K562 (cell line): ENCODE results near the gene DCAF5. TPM values are rescaled to one million over a fixed set of nuclear protein-coding genes. Genes with fewer than 3 reads are reported as not detected.

Source experiments
- ATAC-seq: fragments of 200-7000 bp; cut with Tn5 transposase; 3 replicates; pipeline ENCODE4 v1.9.1; 2020; ENCODE audit warnings: moderate library complexity
- BruUV-seq: library from RNA; stranded (reverse); fragments of 400-500 nt; replicated peaks from 2 replicates; lab custom pipeline; 2021; lab: Mats Ljungman, UMichigan
- CTCF ChIA-PET: fragments of 300-600 bp; formaldehyde crosslinking; extraction: SDS; loops from one replicate; lab custom pipeline; 2021; ENCODE audit warnings: low intra/inter-chr PET ratio; lab: Yijun Ruan, JAX
- POLR2A ChIA-PET: fragments of 300-600, 350-650 bp; sonication (Branson Sonifier 250); formaldehyde crosslinking; extraction: SDS; loops from one replicate; lab custom pipeline; 2021; ENCODE audit warnings: antibody characterized with exemption, inconsistent platforms; lab: Yijun Ruan, JAX
- DNase-seq, 4 experiments: peaks; one replicate each; pipeline versions ENCODE4 v3.0.0 to v3.0.0-alpha.2; 2011 to 2018; ENCODE audit warnings: low spot score in 3 of 4, mixed read lengths in 3 of 4; ENCODE audit errors: extremely low read depth in 1 of 4
- FAIRE-seq: peaks from 2 replicates; lab custom pipeline; 2011; peaks lifted over from hg19 to GRCh38; lab: Jason Lieb, UNC
- H2AFZ ChIP-seq: 2 replicates; pipeline ENCODE4 v1.6.0; 2011; ENCODE audit warnings: low read depth, low read length, control low read depth, inconsistent platforms
- H3K27ac ChIP-seq: fragments of 200-600 bp; 3 replicates; pipeline ENCODE4 v1.8.0; 2011; ENCODE audit warnings: low read depth, mild to moderate bottlenecking, control low read depth, inconsistent platforms, low read length, moderate library complexity, mixed read lengths; ENCODE audit errors: extremely low read depth
- H3K27me3 ChIP-seq, 2 experiments: fragments of 300-600 bp in 1 of 2; 2 replicates in 1 of 2; 3 replicates in 1 of 2; pipeline versions ENCODE4 v1.6.0 to v1.8.0; 2011; ENCODE audit warnings: inconsistent platforms in 2 of 2, low read length in 2 of 2, mild to moderate bottlenecking in 1 of 2, mixed read lengths in 1 of 2, moderate library complexity in 1 of 2; ENCODE audit not compliant: control insufficient read depth in 2 of 2, insufficient read depth in 2 of 2
- H3K36me3 ChIP-seq: fragments of 300-600 bp; 3 replicates; pipeline ENCODE4 v1.8.0; 2011; ENCODE audit warnings: mild to moderate bottlenecking, low read length, inconsistent platforms; ENCODE audit not compliant: control insufficient read depth, insufficient read depth
- H3K4me1 ChIP-seq, 2 experiments: fragments of 200-600 bp in 1 of 2; replicated peaks in 1 of 2; 2 replicates in 1 of 2; 3 replicates in 1 of 2; pipeline versions ENCODE4 v1.5.1 to v1.8.0; 2011; ENCODE audit warnings: inconsistent platforms in 2 of 2, low read length in 2 of 2, mild to moderate bottlenecking in 1 of 2, mixed read lengths in 1 of 2, moderate library complexity in 1 of 2; ENCODE audit not compliant: control insufficient read depth in 2 of 2, insufficient read depth in 2 of 2
- H3K4me2 ChIP-seq: 2 replicates; pipeline ENCODE4 v1.6.1; 2011; ENCODE audit warnings: low read length, control low read depth, inconsistent platforms, mixed read lengths; ENCODE audit not compliant: insufficient read depth
- H3K4me3 ChIP-seq: fragments of 200-600 bp; sonication (generic), shearing (Covaris generic); 2 replicates; pipeline ENCODE4 v1.5.1; 2016; ENCODE audit warnings: control low read depth, inconsistent platforms
- H3K79me2 ChIP-seq: fragments of 200-600 bp; 3 replicates; pipeline ENCODE4 v1.8.0; 2011; ENCODE audit warnings: low read length, inconsistent platforms; ENCODE audit not compliant: control insufficient read depth, insufficient read depth
- H3K9ac ChIP-seq, 2 experiments: 2 replicates each; pipeline versions ENCODE4 v1.6.0 to v1.6.1; 2011; ENCODE audit warnings: low read depth in 2 of 2, low read length in 2 of 2, control low read depth in 1 of 2, inconsistent platforms in 1 of 2, mild to moderate bottlenecking in 1 of 2, mixed read lengths in 1 of 2; ENCODE audit not compliant: insufficient read depth in 1 of 2
- H3K9me1 ChIP-seq: one replicate; pipeline ENCODE4 v1.6.0; 2011; ENCODE audit warnings: inconsistent platforms, mild to moderate bottlenecking, low read length, moderate library complexity; ENCODE audit not compliant: control insufficient read depth, insufficient read depth
- H3K9me3 ChIP-seq: replicated peaks from 2 replicates; pipeline ENCODE4 v1.5.1; 2011; ENCODE audit warnings: low read depth, low read length, inconsistent platforms; ENCODE audit not compliant: control insufficient read depth, insufficient read depth
- H4K20me1 ChIP-seq: replicated peaks from 2 replicates; pipeline ENCODE4 v1.6.1; 2011; ENCODE audit warnings: low read length, inconsistent platforms, mixed read lengths; ENCODE audit not compliant: control insufficient read depth, insufficient read depth
- HMG20B ChIP-seq: fragments of 250-450 bp; sonication (Bioruptor Pico); IDR thresholded peaks from 2 replicates; pipeline ENCODE4 v1.5.0; 2021; ENCODE audit warnings: mild to moderate bottlenecking
- HMGN3 ChIP-seq: IDR thresholded peaks from 2 replicates; pipeline ENCODE4 v1.6.1; 2011; ENCODE audit warnings: borderline replicate concordance, low read depth, mild to moderate bottlenecking, mixed read lengths, low read length; ENCODE audit not compliant: insufficient read length; ENCODE audit errors: extremely low read depth
- IRF2 ChIP-seq: sonication (generic); formaldehyde crosslinking; IDR thresholded peaks from 2 replicates; pipeline ENCODE4 v1.8.1; 2022; ENCODE audit warnings: mild to moderate bottlenecking, missing genetic modification reagents
- NR1H2 ChIP-seq: sonication (generic); formaldehyde crosslinking; IDR thresholded peaks from 2 replicates; pipeline ENCODE4 v1.4.0; 2020; ENCODE audit warnings: mild to moderate bottlenecking, missing genetic modification reagents
- POLR2G ChIP-seq: fragments of 200-400 bp; formaldehyde crosslinking; IDR thresholded peaks from 2 replicates; pipeline ENCODE4 v1.6.1; 2017; ENCODE audit warnings: low read depth, mild to moderate bottlenecking, antibody characterized with exemption, low read length, moderate library complexity
- PYGO2 ChIP-seq: fragments of 450-650 bp; IDR thresholded peaks from 2 replicates; pipeline ENCODE4 v1.6.1; 2016; ENCODE audit warnings: mild to moderate bottlenecking, missing genetic modification characterization, moderate library complexity, missing compliant biosample characterization
- SMAD3 ChIP-seq: fragments of 450-650 bp; formaldehyde crosslinking; conservative IDR thresholded peaks from 2 replicates; pipeline ENCODE4 v1.4.0; 2020; ENCODE audit warnings: mild to moderate bottlenecking
- SMARCA4 ChIP-seq: fragments of 450-650 bp; IDR thresholded peaks from 2 replicates; pipeline ENCODE4 v1.6.1; 2016
- TAF15 ChIP-seq: fragments of 200-400 bp; formaldehyde crosslinking; IDR thresholded peaks from 2 replicates; pipeline ENCODE4 v1.6.1; 2017; ENCODE audit warnings: mild to moderate bottlenecking, low read depth, low read length, moderate library complexity
- TEAD4 ChIP-seq, 2 experiments: sonication (generic) in 1 of 2; formaldehyde crosslinking in 1 of 2; IDR thresholded peaks; 2 replicates each; pipeline versions ENCODE4 v1.6.1 to v1.8.0; 2012 to 2022; ENCODE audit warnings: borderline replicate concordance in 1 of 2, inconsistent platforms in 1 of 2, low read length in 1 of 2, mild to moderate bottlenecking in 1 of 2, missing genetic modification reagents in 1 of 2
- ZBTB49 ChIP-seq: sonication (generic); formaldehyde crosslinking; IDR thresholded peaks from 2 replicates; pipeline ENCODE4 v1.8.0; 2022; ENCODE audit warnings: missing genetic modification reagents, mild to moderate bottlenecking, borderline replicate concordance
- ZC3H8 ChIP-seq: fragments of 450-650 bp; IDR thresholded peaks from 2 replicates; pipeline ENCODE4 v1.6.1; 2017
- ZKSCAN8 ChIP-seq: fragments of 200-800 bp; sonication (Bioruptor generic); IDR thresholded peaks from 2 replicates; pipeline ENCODE4 v1.6.1; 2016; ENCODE audit warnings: missing genetic modification characterization, missing compliant biosample characterization
- ZNF12 ChIP-seq: sonication (generic); formaldehyde crosslinking; IDR thresholded peaks from 2 replicates; pipeline ENCODE4 v1.4.0; 2020; ENCODE audit warnings: mild to moderate bottlenecking, missing genetic modification reagents
- ZNF239 ChIP-seq: fragments of 250-450 bp; sonication (Bioruptor Pico); IDR thresholded peaks from 2 replicates; pipeline ENCODE4 v1.4.0; 2020; ENCODE audit warnings: mild to moderate bottlenecking
- ZNF512 ChIP-seq: IDR thresholded peaks from 2 replicates; pipeline ENCODE4 v1.6.1; 2016; ENCODE audit warnings: missing genetic modification characterization, missing compliant biosample characterization
- WGBS: fragments of 100-300 bp; shearing (Covaris generic); methylation state at CpG from one replicate; pipeline ENCODE4 v1.1.6; 2016; ENCODE audit warnings: low coverage, mixed read lengths; ENCODE audit not compliant: insufficient coverage; ENCODE audit errors: missing lambda C conversion rate; 5-methylcytosine and 5-hydroxymethylcytosine counted together
- in situ Hi-C: fragments of 300-500 bp; cut with MboI; formaldehyde crosslinking; loops from 4 replicates; pipeline ENCODE4 v1.15.0; 2018; ENCODE audit warnings: inconsistent platforms, mixed read lengths
- intact Hi-C: fragments of 100-400 bp; cut with micrococcal nuclease; formaldehyde crosslinking; loops from 2 replicates; pipeline ENCODE4 v1.14.2; 2022
- polyA plus RNA-seq, 8 experiments: library from polyadenylated mRNA; depleted of rRNA in 4 of 8; stranded (reverse) in 5 of 8; unstranded in 3 of 8; fragments of >200 nt; fragmentation: Nextera tagmentation in 2 of 8; fragmentation: Illumina TruSeq in 1 of 8; extraction: Ambion mirVana in 2 of 8; extraction: Trizol in 1 of 8; gene quantifications; 2 replicates each; pipeline versions ENCODE4 v1.2.1 to v1.2.3, GENCODE V29; 2011 to 2014; ENCODE audit warnings: inconsistent platforms in 1 of 8, missing spikeins in 1 of 8
- total RNA-seq, 7 experiments: library from RNA; depleted of rRNA in 6 of 7; stranded (reverse); fragments of >200 nt in 6 of 7; fragmentation: Illumina TruSeq in 2 of 7; extraction: Trizol in 2 of 7; gene quantifications; 2 replicates each; pipeline versions ENCODE4 v1.2.1 to v1.2.3, GENCODE V29; 2011 to 2021; ENCODE audit warnings: low replicate concordance in 1 of 7

Gene DCAF5
- total and polyA plus RNA-seq, 9 of the 15 experiments (the other 6 are each of a cell fraction or from before 2014, with no cell fraction given), result 5.6 to 24.1 (median 12.7) TPM

- TF ChIP-seq HMG20B (no peak), TEAD4 (IDR thresholded peaks at IDR 0.05; ENCODE audit: low read length) (no peak), TEAD4 (CRISPR knock-in tag; IDR thresholded peaks at IDR 0.05; ENCODE audit: borderline replicate concordance) (no peak), HMGN3 (no peak), PYGO2 (tag) (no peak), SMARCA4 (0 out of 2 replicates have a peak, but pooled peaks have one; percentile 28)
Observed at GRCh38 chr14:69068744-69069421, 84.0 kb downstream of the DCAF5 start (continued).

GRCh38 chr14:69066396-69067171, 86.3 kb downstream of the DCAF5 start:
- peaks cover 24% of the 10 kb centered on the region; the same call in 2 of the 3 replicates for H3K36me3 ChIP-seq
- no TSS peak for BruUV-seq
- no peaks in the 10 kb centered on the region for H3K9me1 ChIP-seq
- in situ Hi-C loops (no loop called here), intact Hi-C loops (no loop called here)
- DNase-seq (no peak), ATAC-seq (no peak), FAIRE-seq (no peak)
- ChIA-PET CTCF (no interaction called here), POLR2A (no interaction called here)
- no peaks in the 10 kb centered on the region for H3K79me2 ChIP-seq
- H4K20me1 ChIP-seq, result no peaks in the 10 kb centered on the region
- no peak overlapping the region for H3K4me2 ChIP-seq
- H3K9me3 ChIP-seq, result no peaks in the 10 kb centered on the region
- H3K4me3 ChIP-seq, result no peak overlapping the region
- H2AFZ ChIP-seq, result no peak overlapping the region
- no peak overlapping the region for H3K9ac ChIP-seq
- no peak overlapping the region for H3K27ac ChIP-seq
- peaks cover 0 to 4% of the 10 kb centered on the region in 2 experiments; a peak in 1 of 5 replicates for H3K4me1 ChIP-seq
- 90% methylated on average over 2 of the region's 3 CpGs for WGBS
- TF ChIP-seq ZNF512 (tag), result no peak
- TF ChIP-seq IRF2 (CRISPR knock-in tag), result no peak
- no peak for TF ChIP-seq ZNF239 (CRISPR knock-in tag)
- no peak for TF ChIP-seq TAF15
- no peak for TF ChIP-seq NR1H2 (CRISPR knock-in tag)
- TF ChIP-seq ZBTB49 (CRISPR knock-in tag), result no peak
- TF ChIP-seq ZNF12 (CRISPR knock-in tag), result no peak
- TF ChIP-seq POLR2G, result no peak
- TF ChIP-seq ZC3H8, result no peak
- no peak for TF ChIP-seq ZKSCAN8
- no peak for TF ChIP-seq SMAD3 (CRISPR knock-in tag)
- H3K27me3 ChIP-seq, result no peaks in the 10 kb centered on the region
